DND-41 (cell line): ENCODE results near the gene ITPR2.

Experiments used
- CTCF ChIP-seq: IDR thresholded peaks from 2 replicates; pipeline ENCODE4 v1.5.1; 2012; ENCODE audit warnings: borderline replicate concordance, low read length, moderate library complexity, mild to moderate bottlenecking; ENCODE audit not compliant: poor library complexity, severe bottlenecking; ENCODE audit errors: extremely low read depth
- EZH2 ChIP-seq: IDR thresholded peaks from 3 replicates; pipeline ENCODE4 v1.6.1; 2012; ENCODE audit warnings: borderline replicate concordance, low read depth, mild to moderate bottlenecking, moderate library complexity, low read length, inconsistent platforms; ENCODE audit not compliant: severe bottlenecking

GRCh38 chr12:26460361-26460760, 372.6 kb downstream of the ITPR2 start:
- no peak for TF ChIP-seq CTCF
- no peak for TF ChIP-seq EZH2
